GM03348 (cell line): ENCODE measurements around the gene SEC24D.

ENCODE experiments used
- DNase-seq: peaks from one replicate; pipeline ENCODE4 v3.0.0; 2012; ENCODE audit warnings: low spot score

The SEC24D gene

DNA sequence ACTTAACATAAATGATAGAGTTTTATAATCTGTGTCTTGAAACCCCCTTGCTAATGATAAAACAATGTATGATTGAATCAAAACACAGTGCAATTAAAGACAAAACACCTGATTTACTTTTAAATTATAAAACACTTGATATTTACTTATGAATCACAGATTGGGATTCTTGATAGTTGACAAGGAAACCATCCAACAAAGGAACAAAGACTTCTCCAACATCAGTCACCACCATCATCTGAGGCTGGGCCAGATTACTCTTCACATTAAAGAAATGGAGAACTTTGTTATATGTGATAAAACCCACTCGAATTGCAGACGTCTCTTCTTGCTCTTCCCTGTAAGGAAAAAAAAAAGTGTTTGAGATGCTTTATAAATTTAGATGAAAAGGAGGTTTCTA, 83.4 kb downstream of the SEC24D start:
- DNase-seq, result no peak

DNA sequence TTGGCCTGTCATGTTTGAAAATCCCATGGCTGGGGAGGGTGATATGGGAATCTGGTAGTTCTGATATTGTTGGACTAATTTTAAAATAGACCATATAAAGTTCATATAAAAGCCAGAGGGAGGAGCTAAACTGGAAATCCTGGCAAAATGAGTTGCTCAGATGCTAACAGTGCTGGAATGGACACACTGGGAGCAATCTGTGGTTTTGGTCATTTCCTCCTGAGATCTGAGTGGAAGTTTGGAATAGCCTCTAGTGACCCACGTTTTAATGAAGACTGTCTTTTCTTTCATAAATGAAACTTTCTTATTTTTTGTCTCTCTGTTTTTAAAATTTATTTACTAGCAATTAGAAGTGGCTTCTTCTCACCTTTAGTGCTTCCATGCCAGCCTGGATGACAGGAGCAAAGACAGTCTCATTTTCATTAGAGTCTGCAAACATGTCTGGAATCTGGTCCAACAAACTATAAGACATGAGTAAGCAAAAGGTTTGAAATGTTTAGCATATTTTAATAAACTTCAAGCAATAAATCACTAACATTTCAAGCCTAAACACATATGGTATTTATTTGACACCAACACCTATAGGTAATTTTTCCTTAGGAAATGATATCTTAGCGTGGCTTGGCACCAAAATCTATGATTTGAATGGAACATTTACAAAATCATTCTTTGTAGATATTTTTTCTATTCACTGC, 84.2 kb downstream of the SEC24D start:
- DNase-seq, result peak; percentile 66

DNA sequence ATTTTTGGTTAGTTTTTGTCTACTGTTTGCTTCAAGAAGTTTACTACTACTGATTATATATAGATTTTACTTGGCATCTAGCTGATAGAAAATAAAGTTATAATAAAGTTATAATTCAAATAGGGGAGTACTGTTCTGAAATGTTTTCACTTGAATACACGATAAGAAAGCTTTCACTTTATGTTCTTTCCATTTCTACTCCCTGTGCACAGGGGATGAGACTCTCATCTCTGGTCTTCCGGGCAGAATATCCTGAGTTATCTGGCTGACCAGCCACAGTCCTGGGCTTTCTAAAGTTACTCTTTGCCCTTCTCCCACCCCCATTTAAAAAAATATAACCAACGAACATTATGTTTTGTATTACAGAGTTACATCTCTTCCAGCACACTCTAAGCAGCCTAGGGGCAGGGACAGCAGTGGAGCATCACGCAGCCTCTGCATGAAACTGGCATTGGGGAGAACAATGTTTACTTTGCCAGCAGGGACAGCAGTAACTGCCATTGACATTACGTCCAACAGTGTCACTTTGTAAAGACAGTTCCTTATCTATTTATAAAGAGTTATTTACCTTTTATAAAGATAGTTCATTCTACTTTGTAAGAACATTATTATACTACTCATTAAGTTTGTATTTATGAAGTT, 86.5 kb downstream of the SEC24D start:
- no peak for DNase-seq

DNA sequence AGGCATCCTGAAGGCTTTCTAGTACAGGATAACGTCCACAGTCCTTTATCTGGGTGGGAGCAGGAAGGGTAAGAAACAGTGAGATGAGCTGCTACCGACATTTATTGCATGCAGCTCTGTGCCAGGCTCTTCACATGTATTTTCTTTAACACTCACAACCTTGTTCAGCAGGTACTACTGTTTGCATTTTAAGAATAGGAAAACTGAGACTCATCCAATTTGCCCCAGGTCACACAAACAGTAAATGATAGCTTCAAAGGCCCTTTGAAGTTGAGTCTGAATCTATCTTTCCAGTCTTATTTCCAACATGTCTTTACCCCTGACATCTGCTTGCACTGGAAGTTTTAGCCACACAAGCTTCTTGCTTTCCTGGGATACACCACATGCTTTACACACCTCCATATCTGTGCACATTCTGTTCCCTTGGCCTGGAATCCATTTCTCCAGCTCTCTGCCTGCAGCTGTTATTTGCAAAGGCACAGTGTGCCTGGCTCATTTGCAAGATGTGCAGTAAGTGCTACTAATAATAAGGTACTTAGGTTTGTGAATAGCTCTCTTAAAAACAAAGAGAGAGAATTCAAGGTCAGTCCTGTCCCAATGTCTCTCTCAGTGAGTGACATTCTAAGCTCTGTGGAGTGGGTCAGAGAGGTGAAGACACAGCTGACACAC, 89.5 kb downstream of the SEC24D start:
- DNase-seq, result no peak

DNA sequence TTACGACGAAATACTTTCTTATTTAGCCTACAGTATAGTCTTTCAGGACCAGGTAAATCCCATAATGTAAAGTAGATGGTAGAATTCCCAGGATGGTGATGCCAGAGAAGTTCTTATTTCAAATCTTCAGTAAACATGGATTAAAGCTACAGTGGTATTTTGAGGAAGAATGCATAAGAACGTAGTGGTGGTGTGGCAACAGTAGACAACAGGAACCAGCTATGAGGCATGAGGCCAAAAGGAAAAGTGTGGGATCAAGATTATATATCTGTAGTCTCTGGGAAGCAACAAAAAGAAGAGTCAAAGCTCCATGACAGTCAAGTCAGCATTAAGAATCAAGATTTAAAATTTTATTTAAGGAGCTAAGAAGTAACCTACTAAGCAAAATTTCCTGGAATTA, 90.6 kb downstream of the SEC24D start:
- DNase-seq, result no peak

DNA sequence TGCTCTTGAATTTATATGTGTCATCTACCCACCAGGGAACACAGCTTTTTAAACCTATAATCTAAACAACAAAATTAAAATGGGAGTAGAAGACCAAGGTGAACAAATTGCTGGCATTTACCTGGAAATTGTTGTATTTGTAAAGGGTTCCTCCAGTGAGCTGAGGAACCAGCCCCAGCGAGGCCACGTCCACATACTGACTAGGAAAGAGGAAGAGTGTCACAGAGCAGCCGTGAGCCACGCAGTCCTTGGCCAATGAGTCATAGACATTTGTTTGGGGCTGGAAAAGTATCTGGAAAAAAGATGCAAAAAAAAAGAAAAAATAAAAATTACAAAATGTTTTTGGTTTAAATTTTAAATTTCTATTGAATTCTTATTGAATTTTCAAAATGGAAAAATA, 92.1 kb downstream of the SEC24D start:
- no peak for DNase-seq

DNA sequence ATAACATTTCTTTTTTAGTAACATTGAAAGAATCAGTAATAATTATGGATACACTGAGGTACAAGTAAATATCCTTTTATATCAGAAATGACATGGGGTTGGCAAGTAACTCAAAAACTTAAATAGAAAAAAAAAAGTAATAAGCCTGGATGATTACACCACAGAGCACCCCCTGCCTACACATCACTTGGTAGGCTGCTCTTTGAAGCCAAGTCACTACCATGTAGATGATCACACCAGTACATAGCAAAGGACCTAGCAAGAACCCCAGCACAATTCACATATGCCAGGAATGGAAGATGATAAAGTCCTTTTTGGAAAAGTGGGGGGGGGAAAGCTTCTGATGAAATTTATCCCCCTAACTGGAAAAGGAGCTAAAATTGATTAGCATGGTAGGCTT, 93.9 kb downstream of the SEC24D start:
- no peak for DNase-seq

DNA sequence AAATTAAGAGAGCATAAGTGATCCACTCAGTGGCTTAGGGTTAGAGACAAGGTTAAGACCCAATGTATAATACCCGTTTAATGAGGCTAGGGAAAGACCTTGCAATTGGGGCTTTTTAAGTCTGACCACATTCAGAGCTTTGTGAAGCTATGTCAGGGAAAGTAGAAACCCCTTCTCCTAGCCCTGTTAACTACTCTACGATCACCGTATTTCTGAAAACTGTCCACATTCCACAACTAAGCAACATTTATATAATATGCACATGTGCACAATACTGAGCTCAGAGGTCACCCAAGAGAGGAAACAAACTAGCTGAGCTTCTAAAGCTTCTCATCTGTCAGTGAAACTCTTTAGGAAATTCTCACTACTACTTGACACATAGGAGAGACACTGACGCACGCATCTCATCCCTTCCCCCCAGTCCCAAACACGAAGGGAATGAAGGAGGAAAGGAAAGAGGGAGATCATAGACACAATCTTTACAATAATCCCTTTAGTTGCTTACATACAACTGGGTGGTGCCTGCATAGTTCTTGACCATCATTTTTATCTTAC, 94.5 kb downstream of the SEC24D start:
- no peak for DNase-seq

DNA sequence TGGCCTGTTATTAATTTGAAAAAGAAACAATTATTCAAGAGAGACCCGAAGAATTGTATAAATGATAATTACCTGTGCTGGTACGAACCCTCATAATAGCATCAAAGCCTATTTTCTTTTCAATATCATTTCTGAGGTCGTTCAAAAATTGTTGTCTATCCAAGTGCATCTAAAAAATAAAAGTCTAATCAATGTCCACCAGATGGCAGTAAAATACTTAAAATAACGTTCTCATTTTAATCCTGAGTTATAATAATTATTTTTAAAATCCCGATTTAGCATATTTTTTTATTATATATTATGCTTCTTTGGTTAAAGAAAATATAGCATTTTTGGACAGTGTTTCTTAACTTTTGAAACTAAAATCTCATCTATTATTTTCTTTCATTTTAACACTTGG, 95.1 kb downstream of the SEC24D start:
- DNase-seq, result no peak

DNA sequence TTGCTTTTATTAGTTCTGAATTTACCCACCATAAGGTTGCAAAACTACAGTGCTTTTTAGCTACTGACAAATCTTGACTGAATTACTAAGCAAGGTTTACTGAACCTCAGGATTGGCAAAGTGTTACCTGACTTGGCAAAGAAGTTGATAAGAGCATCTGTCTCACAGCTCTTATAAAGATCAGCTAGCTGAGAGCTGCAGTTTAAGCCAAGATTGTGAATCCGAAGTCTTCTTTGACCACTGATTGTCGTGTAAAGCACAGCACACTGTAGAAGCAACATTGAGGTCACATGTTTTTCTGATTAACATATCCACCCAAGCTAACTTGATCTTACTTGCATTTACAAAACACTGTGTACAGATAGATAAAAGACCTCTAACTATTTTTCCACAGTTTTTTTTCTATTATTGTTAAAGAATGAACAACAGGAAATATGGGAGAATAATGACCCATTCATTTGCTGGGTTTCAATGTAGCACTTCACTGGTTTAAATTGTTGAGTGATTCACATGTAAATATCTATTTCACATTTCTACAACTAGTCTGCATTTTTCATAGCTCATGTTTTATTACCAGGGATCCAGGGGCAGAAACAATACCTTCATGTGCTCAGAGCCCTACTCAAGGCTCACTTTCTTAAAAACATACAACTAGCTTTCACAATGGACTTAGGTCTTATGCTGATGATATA, 96.8 kb downstream of the SEC24D start:
- no peak for DNase-seq

DNA sequence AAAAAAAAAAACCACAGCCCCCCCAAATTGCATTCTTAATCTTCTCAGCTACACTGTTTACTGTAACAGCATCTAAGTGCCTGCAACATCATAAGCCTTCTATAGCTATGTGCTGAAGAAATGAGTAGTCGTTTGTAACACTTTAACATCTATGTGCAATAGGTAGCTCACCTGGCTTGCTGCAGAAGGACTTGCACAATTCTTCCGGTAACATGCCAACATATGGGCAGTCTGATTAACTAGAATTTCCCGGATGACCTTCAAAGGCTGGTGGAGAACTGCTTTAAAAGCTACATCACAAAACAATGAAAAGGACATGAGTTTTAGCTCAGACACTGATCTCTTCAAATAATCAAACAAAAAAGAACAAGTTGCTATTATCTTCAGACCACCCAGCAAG, 97.8 kb downstream of the SEC24D start:
- DNase-seq, result no peak

DNA sequence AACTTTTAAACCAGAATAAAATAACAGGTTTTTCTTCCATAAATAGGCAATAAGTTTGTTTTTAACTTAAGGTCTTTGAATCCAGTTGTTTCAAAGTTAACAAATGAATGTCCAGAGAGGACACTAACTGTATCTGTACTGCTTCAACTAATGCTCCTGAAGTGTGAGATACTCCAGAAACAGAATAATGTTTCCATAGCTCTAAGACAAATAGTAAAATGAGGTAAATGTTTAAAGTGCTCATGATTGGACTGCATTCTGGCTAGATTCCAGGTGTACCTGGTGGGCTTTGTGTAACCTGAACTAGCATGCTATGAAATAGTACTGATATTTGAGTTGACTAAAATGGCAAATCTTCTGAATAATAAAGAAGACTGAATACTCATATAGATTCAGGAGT, 99.0 kb downstream of the SEC24D start:
- DNase-seq, result no peak

DNA sequence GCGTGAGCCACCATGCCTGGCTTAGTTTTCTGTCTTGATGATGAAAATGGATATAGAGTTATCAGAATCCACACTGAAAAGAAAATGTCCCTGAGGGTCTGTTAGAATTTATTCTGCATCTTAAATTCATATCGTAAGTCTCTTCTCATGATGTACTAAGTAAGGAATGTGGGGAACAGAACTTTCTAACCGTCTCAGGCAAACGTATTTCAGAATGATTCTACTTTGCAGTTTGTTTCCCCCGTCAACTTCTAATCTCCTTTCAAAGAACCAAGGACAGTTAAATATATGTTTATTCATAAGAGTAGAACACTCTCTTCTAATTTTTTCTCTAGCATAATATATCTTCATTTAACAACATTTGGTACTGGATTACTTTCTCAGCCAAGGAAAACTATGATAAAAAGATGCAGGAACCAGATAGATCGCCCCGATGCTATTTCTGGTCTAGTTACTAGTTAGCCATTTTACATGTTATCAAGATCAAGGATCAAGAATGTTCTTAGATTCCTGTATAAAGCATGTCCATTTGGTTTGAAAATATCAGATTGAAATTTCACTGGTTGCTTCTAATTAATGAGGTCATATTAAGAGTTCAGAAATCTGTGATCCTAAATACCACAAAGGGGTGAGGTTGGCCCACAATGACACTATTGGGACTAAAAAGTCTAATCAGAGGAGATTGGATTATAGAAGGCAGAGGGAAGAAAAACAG, 101.3 kb downstream of the SEC24D start:
- DNase-seq, result no peak

DNA sequence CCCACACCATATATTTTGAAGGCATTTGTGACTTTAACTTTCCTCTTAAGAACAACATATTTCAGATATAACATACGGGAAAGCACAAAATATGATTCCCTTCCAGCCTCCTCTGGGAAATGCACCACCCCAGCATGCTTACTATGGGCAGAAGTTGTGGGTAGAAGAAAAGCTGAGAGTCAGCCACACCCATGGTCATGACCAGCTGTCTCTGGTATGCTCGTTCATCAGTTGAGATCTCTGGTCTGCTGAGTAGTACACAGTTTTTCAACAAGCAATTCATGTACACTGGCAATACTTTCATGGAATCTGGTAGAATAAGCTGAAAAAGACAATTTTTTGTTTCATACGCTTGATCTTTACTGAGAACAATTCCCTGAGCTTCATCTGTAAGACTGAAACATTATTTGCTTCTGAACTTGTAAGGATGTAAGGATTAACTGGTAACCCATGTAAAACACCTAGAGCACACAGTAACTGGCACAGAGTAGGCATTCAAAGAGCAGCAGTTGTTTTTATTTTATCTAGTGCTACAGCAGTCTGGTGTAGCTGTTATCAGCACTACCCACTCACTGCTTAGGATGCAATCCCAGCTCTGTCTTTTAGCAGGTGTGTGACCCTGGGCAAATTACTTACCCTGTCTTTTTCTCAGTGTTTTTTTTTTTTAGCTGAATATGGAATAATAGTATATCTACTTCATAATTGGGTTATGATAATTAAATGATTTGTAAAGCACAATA, 103.2 kb downstream of the SEC24D start:
- peak; percentile 81 for DNase-seq

DNA sequence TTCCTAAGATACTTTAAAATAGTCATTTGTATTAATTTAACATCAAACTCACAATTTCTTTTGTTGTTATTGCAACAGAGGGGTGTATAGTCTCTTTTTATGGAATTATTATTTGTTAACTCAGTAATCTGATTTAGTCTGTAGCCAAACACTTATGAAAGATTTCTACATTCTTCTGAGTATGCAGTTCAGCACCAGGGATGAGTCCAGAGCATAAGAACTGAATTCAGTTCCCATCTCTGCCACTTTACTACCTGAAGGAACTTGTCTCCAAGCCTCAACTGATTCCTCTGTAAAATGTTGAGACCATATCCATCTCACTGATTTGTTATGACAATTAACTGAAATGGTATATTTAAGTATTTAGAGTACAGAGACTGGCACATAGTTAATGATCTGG, 105.2 kb downstream of the SEC24D start:
- DNase-seq, result no peak

DNA sequence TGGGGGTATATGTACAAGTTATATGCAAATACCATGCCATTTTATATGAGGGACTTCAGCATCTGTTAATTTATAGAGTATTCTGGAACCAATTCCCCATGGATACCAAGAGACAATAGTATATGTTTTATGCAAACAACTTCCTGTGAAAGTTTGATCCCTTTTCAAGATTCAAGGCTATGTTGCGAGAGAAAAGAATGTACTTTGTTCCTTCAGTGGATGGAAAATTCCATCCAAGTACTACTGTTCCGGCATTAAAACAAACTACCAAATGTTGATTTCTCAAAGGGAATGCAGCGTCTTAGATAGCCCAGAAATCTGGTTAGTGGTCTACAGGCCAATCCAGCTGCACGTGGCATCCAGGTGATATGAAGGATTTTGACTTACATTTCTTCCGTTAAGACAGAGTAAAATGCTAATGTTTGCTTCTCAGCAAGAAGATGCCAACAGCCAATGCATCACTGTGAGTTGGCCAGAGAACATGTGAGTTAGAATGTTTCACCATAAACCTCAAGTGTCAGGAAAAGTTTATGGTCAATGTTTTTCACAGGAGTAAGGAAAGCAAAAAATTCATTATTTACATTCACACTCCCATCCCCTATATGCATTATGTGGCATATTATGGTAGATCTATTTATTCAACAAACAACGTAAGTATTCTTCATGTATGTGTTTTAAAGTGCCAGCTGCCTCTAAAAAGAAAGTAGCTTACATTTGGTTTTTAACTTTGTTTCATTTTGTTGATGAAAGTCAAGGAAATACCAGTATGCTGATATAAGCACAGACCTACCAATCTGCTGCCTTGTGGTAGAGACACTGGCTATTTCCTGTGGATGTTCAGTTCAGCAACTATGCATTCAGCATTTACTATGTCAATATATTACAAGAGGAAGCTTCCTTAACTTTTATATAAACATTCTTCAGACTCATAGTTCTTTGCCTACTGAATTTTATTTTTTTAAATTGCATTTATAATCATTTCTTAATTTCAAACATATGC, 106.3 kb downstream of the SEC24D start:
- DNase-seq, result peak; percentile 53

DNA sequence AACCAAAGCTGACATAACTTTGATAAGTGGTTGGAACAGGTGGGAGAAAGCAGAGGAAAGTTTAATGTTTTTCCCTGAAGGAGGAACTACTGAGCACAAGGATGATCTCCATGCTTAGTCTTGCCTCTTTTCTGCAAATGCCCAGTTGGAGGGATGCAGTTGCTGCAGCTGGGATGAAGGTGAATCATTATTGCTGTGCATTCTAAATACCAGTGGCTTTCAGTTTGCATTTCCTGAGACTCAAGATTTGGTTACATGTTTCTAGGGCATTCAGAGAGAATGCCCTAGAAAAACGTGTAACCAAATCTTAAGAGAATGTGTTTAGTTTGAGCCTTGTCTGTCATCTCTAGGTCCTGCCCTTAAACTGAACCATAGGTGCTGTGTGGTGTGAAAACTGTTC, 108.6 kb downstream of the SEC24D start:
- DNase-seq, result no peak

DNA sequence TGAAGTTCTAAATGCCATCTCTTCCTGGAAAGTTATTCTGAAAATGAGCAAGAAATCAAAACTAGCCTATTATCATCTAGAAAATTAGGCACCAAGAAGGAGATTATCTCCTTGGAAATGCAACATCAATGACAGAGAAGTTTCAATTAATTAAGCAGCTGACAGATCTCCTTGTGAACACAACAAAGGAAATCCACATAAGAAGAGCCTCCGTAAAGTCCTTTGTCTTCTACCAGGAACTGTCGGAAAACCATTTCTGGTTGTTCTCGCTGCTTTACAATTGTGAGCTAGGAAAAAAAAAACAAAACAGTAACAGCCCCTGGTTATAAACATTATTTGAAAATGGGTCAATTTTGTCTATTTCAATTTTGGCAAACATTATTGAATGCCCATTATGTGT, 112.6 kb downstream of the SEC24D start:
- DNase-seq, result no peak

DNA sequence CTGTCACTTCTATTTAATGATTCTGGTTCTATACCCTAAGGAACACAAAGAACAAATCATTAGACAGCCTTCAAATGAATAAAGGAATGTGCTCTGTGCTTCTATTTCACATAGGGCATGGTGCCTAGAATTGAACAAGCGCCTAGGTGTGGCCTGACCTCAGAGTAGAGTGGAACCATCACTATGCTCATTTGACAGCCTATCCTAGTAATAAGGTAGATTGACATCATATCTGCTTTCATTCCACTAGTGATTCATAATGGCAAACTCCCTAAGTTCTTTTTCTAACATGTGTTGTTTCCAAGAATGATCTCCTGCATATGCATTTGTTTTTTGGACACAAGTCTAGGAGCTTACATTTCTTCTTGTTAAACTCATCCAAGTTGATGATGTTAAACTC, 114.2 kb downstream of the SEC24D start:
- no peak for DNase-seq
